G401 (cell line): ENCODE measurements around the gene KCNJ13. TPM values are rescaled to one million over a fixed set of nuclear protein-coding genes. Genes with fewer than 3 reads are reported as not detected.

ENCODE experiments used
- DNase-seq: peaks from one replicate; pipeline ENCODE4 v3.0.0-alpha.2; 2015; ENCODE audit warnings: low spot score
- in situ Hi-C: cut with HindIII; loops from 2 replicates; pipeline ENCODE4 v1.10.0; 2016; ENCODE audit warnings: low sequenced_read_pairs, mixed read lengths
- total RNA-seq: library from RNA; depleted of rRNA; stranded (reverse); fragments of >200 nt; shearing (Covaris generic); gene quantifications from 2 replicates; pipeline ENCODE4 v1.2.3, GENCODE V29; 2014; rRNA removed

The KCNJ13 gene
- not detected in 2 replicates for total RNA-seq

- no peak for DNase-seq
- in situ Hi-C loops = no loop called here
These were observed at the start of gene KCNJ13 for GRCh38 chr2:232776435-232776834. KCNJ13 (minus strand) TSS chr2:232776565; CDS start chr2:232771362, 5,203 bp downstream.

- in situ Hi-C loops = no loop called here
- DNase-seq = no peak
These were observed 41.4 kb upstream of the KCNJ13 start for GRCh38 chr2:232817756-232818155.

GRCh38 chr2:232816657-232817056, 40.3 kb upstream of the KCNJ13 start:
- in situ Hi-C loops = no loop called here

GRCh38 chr2:232815569-232815968, 39.2 kb upstream of the KCNJ13 start:
- no peak for DNase-seq
- in situ Hi-C loops = no loop called here

More at GRCh38 chr2:232816657-232817056, 40.3 kb upstream of the KCNJ13 start:
- DNase-seq = no peak

DNA sequence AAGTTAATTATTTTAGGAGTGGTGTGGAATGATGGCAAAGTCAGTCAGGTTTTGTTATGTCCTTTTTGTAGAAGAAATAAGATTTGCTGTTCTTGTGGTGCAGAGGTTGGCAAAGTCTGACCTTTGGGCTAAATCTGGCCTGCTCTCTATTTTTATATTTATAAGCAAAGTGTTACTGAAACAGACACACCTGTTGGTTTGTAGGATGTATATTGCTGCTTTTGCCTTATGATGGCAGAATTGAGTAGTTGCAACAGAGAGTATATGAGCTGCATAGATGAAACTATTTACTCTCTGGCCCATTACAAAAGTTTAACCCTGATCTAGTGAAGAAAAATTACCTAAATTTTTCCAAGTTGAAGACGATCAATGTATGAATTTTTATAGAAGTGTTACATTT, 34.1 kb upstream of the KCNJ13 start:
- DNase-seq = no peak
- in situ Hi-C loops = no loop called here

DNA sequence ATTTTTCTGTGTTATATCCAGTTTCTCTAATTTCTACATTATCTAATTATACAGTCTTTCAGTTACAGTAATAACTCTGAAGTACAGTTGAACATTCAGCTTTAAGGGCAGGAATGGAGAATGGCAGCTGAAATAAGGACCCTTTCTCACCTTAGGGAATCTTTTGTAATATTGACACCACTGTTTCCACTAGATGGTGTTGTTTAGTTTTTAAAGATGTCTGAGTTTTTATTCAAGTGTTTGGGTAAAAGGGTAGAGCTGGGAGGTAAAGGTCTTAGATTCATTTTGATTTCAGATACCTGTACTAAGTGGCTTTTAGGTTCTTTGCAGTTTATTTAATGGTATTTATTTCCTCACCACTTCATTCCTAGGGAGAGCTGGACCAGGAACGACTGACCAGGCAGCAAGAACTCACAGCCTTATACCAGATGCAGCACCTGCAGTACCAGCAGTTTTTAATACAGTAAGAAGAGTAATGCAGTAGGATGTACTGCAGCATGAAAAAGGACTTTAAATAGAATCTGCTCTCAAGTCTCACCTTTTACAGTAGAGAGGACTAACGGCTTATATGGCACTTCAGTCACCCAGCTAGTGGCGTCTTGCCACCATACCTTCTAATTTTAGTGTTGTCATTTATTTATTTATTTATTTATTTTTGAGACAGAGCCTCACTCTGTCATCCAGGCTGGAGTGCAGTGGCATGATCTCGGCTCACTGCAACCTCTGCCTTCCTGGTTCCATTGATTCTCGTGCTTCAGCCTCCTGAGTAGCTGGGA, 33.2 kb upstream of the KCNJ13 start:
- peak; percentile 10 for DNase-seq
- in situ Hi-C loops = no loop called here

GRCh38 chr2:232802091-232802490, 25.7 kb upstream of the KCNJ13 start:
- DNase-seq = no peak
- in situ Hi-C loops = no loop called here

GRCh38 chr2:232800166-232800565, 23.8 kb upstream of the KCNJ13 start:
- DNase-seq = no peak
- in situ Hi-C loops = no loop called here

DNA sequence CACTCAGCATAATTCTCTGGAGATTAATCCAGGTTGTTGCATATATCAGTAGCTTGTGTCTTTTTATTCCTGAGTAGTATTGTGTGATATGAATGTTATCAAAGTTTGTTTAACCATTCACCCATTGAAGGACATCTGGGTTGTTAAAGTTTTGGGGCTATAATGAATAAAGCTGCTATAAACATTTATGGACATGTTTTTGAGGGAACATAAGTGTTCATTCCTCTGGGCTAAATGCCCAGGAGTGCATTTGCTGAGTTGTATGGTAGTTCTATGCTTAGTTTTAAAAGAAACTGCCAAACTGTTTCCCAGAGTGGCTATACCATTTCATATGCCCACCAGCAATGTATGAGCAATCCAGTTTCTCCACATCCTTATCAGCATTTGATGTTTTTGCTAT, 21.8 kb upstream of the KCNJ13 start:
- in situ Hi-C loops = no loop called here

GRCh38 chr2:232795920-232796319, 19.6 kb upstream of the KCNJ13 start:
- no peak for DNase-seq
- in situ Hi-C loops = no loop called here

More for the DNA sequence above, 21.8 kb upstream of the KCNJ13 start:
- no peak for DNase-seq

- DNase-seq = no peak
- in situ Hi-C loops = no loop called here
These were observed 18.6 kb upstream of the KCNJ13 start for GRCh38 chr2:232794981-232795380.

DNA sequence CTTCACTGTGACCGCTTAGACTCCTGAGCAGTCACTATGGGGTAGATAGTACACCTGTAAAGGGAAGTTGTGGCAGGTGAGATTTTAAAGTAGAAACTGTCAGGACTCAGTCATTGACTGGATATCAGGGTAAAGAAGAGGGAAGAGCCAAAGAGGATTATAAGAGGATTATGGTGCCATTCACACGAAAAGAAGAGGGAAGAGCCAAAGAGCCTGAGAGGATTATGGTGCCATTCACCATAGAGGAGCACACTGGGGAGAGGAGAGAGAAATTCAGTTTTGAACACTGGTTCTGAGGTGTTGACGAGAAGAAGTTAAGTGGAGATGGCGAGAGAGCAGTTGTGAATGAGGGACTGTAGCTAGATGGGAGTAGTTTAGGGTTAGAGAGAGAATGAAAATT, 16.9 kb upstream of the KCNJ13 start:
- in situ Hi-C loops = no loop called here
- DNase-seq = no peak

GRCh38 chr2:232791518-232791917, 15.2 kb upstream of the KCNJ13 start:
- in situ Hi-C loops = no loop called here
- DNase-seq = no peak

GRCh38 chr2:232789082-232789481, 12.7 kb upstream of the KCNJ13 start:
- in situ Hi-C loops = no loop called here
- DNase-seq = no peak

DNA sequence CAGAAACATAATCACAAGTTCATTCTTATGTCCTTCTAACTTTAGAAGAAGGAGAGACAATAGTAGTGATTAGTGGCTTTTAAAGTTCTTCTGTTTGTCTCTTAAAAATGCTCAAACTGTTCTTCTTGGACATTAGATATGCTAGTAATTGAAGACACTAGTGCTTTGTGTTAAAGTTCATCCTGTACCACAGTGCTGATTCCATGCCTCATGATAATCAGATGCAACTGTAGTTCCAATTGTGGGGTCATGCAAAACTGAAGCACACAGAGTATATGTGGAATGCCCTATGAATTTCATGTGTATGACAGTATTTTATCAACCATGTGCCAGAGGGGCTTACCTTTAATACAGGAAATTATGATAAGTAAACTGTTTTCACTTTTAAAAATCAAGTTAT, 11.4 kb upstream of the KCNJ13 start:
- in situ Hi-C loops = no loop called here
- DNase-seq = no peak

DNA sequence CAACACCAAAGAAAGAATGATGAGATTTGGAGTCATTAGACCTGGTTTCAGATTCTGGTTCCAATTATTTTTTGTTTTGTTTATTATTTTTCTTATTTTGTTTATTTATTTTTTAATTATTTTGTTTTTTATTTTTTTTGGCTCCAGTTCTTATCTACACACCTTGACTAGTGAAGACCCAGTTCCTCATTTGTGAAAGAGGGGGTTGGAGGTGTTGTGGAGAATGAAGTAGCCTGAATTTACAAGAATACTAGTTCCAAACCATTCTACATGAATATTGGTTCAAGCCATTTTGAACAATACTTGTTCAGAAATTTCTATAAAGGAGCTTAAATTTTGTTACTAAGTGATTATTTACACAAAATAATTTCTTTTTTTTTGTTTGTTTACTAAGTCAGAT, 6.9 kb upstream of the KCNJ13 start:
- no peak for DNase-seq
- in situ Hi-C loops = no loop called here

DNA sequence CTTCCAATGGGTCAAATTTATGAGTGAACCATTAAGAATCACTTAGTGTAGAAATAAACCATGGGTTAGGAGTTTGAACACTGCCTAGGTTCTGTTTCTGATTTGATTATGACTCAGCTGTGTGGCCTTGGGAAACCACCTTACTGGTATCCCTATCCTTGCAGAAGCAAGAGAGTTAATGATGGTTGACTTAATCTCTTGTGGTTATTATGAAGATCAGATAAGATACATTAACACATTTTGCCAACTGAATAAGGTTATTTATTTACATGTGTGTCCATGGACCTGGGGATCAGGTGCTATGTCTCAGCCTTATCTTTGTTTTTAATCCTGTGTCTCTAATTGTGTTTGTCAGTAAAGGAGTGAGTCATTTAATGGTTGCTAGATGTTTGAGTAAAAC, 5.4 kb upstream of the KCNJ13 start:
- no peak for DNase-seq

GRCh38 chr2:232779934-232780333, 3.6 kb upstream of the KCNJ13 start:
- in situ Hi-C loops = no loop called here
- no peak for DNase-seq

More for the DNA sequence above, 5.4 kb upstream of the KCNJ13 start:
- in situ Hi-C loops = no loop called here

GRCh38 chr2:232779465-232779864, 3.1 kb upstream of the KCNJ13 start:
- no peak for DNase-seq
- in situ Hi-C loops = no loop called here

GRCh38 chr2:232777276-232777675, 911 bp upstream of the KCNJ13 start:
- DNase-seq = no peak
- in situ Hi-C loops = no loop called here

DNA sequence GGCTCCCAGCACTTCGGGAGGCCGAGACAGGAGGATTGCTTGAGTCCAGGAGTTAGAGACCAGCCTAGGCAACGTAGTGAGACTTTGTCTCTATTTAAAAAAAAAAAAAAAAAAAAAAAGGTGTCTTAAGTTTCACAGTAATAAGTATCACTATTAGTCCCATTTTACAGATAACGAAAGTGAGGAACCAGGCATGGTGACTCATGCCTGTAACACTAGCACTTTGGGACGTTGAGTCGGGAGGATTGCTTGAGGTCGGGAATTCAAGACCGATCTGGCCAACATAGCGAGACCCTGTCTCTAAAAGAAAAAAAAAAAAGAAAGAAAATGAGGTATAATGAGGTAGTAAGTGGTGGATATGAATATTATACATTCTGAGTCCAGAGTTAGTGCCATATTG, 2.5 kb downstream of the KCNJ13 start:
- in situ Hi-C loops = no loop called here
- no peak for DNase-seq
